GM19395 (cell line): Measurements from ENCODE around the gene GALC.
A peak's percentile ranks its signal among the peaks of the same experiment; 100 is the strongest.

ENCODE experiments used
- ATAC-seq: cut with Tn5 transposase; IDR thresholded peaks from one replicate; pipeline ENCODE4 v1.9.1; 2021; ENCODE audit warnings: mild to moderate bottlenecking, moderate library complexity; ENCODE audit not compliant: unreplicated experiment

GALC gene

DNA sequence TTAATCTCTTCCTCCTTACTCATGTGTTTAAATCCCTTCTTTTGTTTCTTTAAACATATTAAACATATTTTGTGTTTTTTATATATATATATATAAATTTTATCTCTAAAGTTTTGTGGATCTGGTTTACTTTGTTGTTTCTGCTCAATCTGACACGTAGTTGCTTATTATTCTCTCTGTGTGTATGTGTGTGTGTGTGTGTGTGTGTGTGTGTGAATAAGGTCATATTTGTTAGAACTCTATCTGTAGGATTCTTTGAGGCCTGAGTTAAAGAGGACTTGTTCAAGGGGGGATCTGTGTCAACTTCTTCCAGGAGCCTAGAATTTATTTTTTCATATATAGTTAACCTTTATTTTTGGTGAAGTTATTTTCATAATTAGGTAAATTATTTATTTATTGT lies 14.6 kb upstream of the GALC start:
- no peak for ATAC-seq

DNA sequence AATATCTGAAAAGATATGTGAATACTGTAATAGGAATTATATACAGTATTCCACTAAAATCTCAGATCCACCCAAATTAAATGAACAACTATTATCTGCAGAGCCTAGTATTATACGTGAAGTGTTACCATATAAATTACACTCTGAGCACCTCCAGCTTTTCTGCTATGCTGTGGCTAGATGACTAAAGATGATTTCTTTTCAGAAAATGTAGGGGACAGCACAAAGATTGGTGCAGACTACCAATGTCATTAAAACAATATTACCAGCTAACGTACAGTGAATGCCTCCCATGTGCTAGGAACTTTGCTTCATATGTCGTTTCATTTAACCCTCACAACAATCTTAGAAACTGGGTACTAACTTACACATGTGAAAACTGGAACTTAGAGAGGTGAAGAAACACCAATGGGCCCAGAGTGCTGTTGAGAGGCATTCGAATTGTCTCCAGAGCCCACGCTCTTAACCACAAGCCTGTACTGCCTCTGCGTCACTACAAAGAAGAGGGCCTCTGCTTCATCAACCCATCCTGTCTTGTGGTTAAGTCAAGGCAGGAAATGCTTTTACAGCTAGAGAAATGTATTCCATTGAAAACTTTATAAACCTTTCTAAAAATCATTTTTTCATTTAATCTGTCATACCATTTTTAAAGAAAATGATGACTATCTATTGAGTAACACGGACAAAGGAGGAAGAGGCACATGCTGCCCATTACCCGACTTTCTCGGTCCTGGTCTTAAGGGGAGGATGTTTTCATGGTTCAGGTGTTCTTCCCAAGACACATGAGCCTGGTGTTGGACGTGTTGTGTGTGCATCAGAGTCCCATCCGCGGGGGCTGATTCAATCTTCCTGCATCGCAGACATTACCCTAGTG lies 13.2 kb upstream of the GALC start:
- peak; percentile 92 for ATAC-seq

- peak; percentile 65 for ATAC-seq
Measured at GRCh38 chr14:88005050-88005481, 12.1 kb upstream of the GALC start, which contains the start of gene GPR65. Gene GPR65, plus strand, starts transcription at chr14:88005135. Its CDS starts 5,713 bp downstream, at chr14:88010848.

DNA sequence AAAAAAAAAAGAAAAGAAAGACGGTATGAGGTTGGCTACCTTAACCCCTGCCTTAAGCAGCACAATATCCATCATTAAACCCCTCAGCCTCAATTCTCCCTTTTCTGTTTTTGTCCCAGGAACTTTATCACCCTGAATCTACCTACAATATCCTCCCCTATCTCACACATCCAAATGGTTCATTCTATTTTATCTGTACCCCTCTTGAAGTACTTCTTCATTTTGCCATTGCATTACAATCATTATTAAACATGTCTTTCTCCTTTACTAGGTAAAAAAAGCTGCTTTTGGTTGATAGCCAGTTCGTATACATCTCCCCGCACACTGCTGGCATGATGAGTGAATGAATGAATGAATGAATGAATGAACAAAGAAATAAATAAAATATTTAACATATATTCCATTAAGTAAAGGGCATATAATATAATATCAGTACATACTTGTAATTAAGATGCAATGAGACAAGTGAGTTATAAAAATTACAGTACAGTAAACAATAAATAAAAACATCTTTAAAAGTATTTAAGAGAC lies 11.6 kb upstream of the GALC start:
- no peak for ATAC-seq

- ATAC-seq = no peak
Measured at GRCh38 chr14:88003425-88003824, 10.4 kb upstream of the GALC start.

DNA sequence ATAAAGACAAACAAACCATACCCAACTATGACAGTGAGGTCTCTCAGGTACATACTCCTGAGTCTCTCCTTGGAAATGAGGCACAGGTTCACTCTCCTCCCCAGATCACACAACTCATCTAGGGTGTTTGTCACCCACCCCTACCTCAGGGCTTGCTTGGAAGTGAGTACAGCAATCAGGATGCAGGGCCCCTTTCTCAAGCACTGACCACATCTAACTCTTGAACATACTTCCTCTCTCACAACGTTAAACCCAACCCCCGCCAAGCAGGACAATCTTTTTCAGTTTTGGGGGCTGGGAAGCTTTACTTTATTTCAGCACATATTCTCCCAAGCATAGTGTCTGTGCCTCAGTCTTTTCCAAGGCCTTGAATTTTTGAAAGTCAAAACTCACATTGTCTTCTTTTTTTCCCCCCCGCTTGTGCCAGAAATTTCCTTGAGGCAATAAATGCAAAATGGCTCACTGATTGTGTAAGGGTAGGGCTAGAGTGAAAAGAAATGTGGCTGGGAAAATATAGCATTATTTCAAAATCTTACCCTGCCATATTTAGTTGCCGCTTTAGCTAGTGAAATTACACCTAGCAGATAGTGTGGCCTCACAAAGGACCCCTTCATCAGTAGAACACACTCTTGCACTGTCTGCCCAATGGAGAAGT lies 9.6 kb upstream of the GALC start:
- no peak for ATAC-seq

GRCh38 chr14:87999277-87999676 lies 6.3 kb upstream of the GALC start:
- ATAC-seq = no peak

- ATAC-seq = peak; percentile 43
Measured at GRCh38 chr14:87998482-87998881, 5.5 kb upstream of the GALC start.

DNA sequence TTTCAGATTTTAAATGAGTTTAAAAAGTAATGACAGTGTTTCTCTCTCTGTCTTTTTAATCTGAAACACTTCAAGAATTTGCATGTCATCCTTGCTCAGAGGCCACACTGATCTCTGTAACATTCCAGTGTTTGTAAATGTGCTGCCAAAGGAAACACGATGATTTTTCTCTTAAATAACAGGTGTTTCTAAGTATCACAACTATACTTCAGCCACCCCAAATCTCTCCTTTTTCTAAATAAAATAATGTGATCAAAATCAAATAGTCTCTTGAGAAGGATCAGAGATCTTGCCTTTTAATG lies 3.3 kb upstream of the GALC start:
- no peak for ATAC-seq

DNA sequence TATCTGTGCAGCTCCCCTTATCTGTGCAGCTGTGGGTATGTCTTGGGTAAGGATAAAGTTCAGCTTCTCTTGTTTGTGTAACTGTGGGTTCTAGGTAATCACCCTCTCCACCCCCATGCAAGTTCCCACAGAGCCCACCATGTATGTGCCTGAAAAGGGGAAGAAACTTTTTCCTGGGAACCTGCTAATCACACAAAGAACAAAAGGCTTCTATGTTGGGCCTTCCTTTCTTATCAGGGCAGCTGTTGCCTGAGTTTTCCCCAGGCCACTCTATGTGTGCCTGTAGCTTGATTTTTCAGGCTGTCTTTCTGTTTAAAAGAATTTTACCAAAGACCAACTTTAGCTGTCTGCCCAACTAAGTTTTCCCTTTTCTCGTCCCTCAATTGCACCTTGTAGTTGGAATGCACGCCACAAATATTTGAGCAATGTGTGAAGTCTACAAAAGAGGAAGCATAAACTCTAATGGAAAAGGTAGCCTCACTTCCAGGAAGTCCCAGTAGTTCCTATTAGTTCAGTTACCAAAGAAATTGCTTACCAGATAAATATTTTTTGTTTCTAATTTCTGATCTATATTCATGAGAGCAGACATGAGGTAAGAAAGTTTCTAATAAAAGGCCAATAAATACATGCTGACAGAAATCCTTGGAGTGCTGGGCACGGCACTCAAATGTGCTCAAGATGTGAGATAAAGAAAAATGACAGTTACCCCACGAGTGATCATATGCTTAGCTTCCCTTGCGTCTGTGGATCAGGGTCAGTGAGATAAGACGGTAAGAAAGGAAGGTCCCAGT lies 2.7 kb upstream of the GALC start:
- no peak for ATAC-seq

GRCh38 chr14:87994974-87995373 lies 2.0 kb upstream of the GALC start:
- peak; percentile 33 for ATAC-seq

DNA sequence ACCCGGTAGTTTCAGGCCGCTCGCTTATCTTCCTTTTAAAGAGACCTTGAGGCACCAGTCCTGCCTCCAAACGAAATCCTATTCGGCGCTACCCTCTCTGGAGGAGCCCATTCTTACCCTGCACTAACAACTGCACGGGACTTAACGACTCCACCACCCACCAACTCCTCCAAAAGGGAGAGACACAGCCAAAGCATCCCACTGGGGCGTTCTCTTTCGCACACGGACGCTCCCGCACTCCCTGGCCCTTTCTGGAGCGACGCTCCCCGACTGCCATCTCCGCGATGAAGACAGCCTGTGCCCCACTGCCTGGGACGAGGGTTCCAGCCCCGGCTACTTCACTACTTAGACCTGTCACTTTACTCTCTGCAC lies 650 bp downstream of the GALC start:
- no peak for ATAC-seq

GRCh38 chr14:87990682-87991081 lies 2.3 kb downstream of the GALC start:
- ATAC-seq = no peak

- ATAC-seq = no peak
Measured at GRCh38 chr14:87989956-87990299, 3.1 kb downstream of the GALC start.

GRCh38 chr14:87989221-87989955 lies 3.6 kb downstream of the GALC start:
- no peak for ATAC-seq

DNA sequence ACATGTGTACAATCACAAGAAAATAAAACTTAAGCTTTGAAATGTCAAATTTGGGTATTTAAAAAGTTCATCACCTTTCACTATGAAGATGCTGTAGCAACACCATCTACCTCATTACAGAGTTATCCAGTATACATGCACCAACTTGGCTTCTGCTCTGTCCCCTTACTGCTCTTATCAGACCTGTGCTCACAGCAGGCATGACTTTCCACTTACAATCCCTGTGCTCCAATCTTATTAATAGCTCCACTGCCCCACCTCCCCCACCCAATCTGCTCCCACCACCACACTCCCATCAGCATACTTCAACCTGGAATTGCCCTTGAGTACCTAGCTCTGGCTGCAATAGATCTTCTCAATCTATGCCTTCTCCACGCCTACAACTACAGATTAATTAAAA lies 13.3 kb downstream of the GALC start:
- no peak for ATAC-seq

DNA sequence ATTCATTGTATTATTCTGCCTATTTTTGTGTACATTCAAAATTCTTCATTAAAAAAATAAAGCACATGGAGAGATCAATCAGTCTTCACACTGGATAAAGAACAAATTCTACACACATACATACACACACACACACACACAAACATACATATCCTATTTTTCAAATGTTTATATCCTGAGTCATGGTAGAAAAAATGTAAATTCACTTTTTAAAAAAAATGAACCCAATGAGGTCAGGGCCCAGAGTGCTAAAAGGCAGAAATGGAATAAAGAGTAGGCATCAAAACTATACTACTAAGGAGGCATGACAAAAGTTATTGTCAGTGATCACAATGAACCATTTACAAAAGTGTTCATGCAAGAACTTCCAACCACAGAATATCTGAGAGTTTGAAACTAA lies 17.3 kb downstream of the GALC start:
- no peak for ATAC-seq

DNA sequence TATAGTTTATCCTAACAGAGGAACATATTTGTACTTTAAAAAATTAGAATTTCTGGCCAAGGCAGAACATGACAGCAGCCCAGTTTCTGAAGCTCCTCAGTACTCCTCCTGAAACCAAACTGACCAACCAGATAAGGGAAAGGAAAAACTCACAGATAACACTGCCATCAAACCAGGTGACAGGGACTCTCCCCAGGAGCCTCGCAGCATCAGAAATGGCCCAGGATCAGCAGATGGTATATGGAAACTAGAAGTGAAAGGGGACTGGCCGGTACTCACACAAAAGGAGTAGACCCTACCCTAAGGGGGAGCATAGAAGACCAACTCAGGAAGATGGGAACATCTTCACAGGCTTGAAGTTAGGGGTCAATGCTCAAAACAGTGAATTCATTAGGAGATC lies 22.0 kb downstream of the GALC start:
- peak; percentile 95 for ATAC-seq

GRCh38 chr14:87967496-87967895 lies 25.5 kb downstream of the GALC start:
- ATAC-seq = no peak

DNA sequence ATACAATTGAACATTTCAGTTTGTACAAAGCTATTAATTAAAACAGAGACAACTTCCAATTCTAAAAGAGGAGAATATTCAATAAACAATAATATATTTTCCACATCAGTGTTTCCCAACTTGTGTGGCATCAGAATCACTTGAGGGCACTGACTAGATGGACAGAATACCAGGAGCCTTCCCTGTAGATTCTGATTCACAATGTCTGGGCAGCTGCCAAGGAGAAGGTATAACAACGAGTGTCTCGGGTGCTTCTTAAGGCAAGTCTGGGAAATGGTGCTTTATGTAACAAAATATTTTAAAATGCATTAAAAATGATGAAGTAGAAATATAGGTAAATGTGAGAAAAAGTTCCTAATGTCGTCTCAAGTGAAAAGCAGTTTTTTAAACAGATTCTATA lies 26.2 kb downstream of the GALC start:
- ATAC-seq = no peak

GRCh38 chr14:87961246-87961645 lies 31.7 kb downstream of the GALC start:
- ATAC-seq = no peak
